HG03159 (cell line): ENCODE data around the gene SELENOM.
"Not testable (repeated sequence)": the region's sequence is repeated elsewhere in the genome, so short reads cannot be mapped to it uniquely, and the experiment has no call there.

Experiments
- ATAC-seq: cut with Tn5 transposase; IDR thresholded peaks from one replicate; pipeline ENCODE4 v1.9.1; 2021; ENCODE audit warnings: mild to moderate bottlenecking, moderate library complexity; ENCODE audit not compliant: unreplicated experiment

The SELENOM gene

GRCh38 chr22:31080848-31081649 lies 26.3 kb downstream of the SELENOM start, which contains the start of gene SMTN:
SMTN (plus strand) TSS chr22:31081318; CDS start chr22:31083259, 1,941 bp downstream.
- peak; percentile 62 for ATAC-seq

- no peak for ATAC-seq
Measured at GRCh38 chr22:31080164-31080847, 27.1 kb downstream of the SELENOM start.

- ATAC-seq, result no peak
Measured at GRCh38 chr22:31079095-31079642, 28.2 kb downstream of the SELENOM start.

- not testable (repeated sequence) for ATAC-seq
Measured at GRCh38 chr22:31078389-31078788, 29.0 kb downstream of the SELENOM start.

DNA sequence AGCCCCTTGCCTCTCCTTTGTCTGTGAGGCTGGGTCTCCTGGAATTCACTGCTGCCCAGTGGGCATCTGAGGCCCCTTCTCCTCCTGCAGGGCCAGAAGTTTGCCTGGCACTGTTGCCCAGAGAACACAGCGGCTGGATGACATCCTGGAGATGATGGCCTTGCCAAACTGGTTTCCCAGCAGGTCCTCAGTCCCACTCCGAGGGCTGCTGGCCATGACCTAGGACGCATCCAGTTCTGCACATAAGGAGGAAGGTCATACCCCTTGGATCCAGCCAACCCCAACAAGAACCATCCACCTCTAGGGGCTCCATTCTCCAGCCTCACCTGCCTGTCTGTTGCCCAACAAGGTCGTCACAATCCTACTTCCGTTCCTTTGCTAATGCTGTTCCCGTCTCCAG lies 29.7 kb downstream of the SELENOM start:
- no peak for ATAC-seq

DNA sequence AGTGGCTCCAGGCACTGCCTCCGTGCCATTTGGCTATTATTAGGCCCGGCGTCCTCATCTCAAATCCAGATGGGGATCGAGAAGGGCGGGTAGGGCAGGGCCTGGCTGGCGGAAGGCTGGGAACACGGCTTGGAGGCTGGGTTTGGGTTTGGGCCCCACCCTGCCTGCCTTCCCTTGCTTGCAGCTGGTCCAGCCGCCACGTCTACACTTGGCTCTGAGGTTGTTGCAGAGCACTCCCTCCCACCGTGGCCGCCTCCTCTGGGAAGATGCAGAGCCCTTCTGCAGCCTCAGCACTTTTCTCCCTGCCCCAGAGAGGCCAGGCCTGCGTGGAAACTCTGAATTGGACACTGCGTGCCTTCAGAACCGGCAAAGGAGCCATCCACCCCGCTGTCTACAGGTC lies 31.4 kb downstream of the SELENOM start:
- no peak for ATAC-seq

GRCh38 chr22:31073545-31074145 lies 33.7 kb downstream of the SELENOM start:
- not testable (repeated sequence) for ATAC-seq

DNA sequence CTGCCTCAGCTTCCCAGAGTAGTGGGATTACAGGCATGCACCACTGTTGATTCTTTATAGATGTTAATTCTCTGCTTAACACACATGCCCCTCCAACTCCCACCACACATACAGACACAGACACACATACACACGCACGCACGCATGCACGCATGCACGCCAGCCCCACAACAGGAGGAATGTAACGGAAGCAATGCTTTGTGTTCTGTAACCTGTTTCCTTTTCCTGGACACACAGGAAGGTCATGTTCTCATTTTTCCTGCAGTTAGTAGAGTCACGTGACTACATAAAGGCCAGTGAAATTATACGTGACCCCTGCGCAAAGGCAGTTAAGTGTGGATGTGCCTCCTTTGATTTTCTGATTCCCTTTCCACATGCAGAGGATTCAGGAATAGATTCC lies 34.2 kb downstream of the SELENOM start:
- not testable (repeated sequence) for ATAC-seq

DNA sequence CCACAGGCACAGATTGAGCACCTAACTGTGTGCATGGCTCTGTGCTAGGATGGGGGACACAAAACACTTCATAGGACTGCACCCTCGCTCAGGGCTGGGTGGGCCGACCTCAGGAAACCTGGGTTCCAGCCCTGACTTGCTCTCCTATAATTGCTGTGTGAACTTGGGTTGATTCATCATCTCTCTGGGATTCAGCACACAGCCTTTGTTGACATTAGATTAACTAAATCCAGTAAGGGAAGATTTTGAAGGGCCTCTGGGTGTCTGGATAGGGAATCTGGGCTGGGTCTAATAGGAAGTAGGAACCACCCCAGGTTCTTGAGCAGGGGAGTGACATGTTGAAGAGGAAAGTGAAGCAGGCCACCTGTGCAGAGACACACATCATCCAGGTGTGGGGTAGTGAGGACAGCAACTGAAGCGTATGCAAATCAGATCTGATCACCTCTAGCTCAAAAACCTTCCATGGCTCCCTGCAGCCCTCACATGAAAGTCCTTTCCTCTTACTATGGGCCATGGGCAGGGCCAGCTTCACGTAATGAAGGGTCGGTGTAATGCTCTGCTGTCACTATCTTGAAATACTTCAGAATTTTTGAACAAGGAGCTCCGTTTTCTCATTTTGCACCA lies 37.6 kb downstream of the SELENOM start:
- ATAC-seq, result not testable (repeated sequence)

DNA sequence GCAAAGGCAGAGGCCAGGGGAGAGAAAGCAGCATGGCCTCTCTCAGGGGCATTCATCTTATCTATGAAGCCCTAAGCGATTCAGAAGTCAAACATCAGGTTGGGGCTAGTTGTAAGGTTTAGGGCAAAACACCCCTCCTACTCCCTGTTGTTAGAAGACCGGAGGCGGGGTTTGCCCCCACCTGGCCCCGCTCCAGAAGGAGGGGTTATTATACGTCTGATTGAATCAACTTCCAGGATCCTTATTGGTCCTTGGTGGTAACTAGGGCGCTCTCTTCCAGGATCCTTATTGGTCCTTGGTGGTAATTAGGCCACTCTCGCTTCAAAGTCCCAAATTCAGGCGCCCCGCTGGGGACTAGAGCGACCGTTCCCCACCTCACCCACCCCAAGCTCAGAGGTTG lies 38.4 kb downstream of the SELENOM start:
- no peak for ATAC-seq

GRCh38 chr22:31064369-31064768 lies 43.0 kb downstream of the SELENOM start:
- ATAC-seq, result no peak

GRCh38 chr22:31062566-31063230 lies 44.7 kb downstream of the SELENOM start:
- ATAC-seq, result no peak

DNA sequence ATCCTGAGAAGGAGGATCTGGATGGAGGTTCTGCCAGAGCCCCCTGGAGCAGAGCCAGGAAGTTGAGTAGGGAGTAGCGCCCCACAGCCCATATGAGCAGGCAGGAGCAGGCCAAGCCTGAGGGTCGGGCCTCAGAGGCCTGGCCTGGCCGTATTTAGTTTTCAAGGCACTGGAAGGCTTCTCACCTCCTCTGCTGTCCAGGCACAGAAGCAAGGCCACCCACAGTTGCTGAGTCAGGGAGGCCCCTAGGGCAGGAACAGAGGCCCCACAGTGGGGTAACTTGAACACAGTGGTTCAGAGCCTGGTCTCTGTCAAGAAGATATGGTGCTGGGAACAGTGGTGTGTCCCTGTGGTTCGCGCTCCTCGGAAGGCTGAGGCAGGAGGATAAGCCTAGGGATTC lies 47.7 kb downstream of the SELENOM start:
- ATAC-seq, result not testable (repeated sequence)

DNA sequence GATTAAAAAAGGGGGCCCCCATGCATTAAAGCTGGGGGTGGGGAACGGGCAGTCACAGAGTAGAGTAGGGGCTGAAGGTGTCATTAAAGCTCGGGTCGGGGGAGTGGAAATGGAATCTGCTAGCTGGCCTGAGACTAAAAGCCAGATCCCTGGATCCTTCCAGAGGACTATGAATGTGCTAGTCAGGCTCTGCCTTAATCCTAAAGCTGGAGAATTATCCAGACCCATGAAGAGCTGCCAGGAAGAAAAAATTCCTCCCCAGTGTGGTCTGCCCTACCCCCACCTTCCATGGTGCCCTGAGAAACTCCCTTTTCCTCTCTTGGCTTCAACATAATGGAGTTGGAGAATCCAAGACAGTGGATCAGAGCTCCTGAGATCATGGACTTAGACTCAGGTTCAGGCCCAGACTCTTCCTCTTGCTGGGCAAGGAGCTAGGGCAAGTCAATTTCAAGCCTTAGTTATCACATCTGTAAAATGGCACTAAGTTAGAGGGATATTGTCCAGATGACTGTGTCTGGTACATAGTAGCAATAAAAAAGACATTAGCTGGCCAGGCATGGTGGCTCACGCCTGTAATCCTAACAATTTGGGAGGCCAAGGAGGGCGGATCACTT lies 50.3 kb downstream of the SELENOM start:
- no peak for ATAC-seq

- no peak for ATAC-seq
Measured at GRCh38 chr22:31055635-31056159, 51.7 kb downstream of the SELENOM start.

GRCh38 chr22:31055117-31055634 lies 52.2 kb downstream of the SELENOM start:
- no peak for ATAC-seq
